ENCODE data around the gene HBP1.
"Not testable (repeated sequence)": the region's sequence is repeated elsewhere in the genome, so short reads cannot be mapped to it uniquely, and the experiment has no call there.

The HBP1 gene, protein sequence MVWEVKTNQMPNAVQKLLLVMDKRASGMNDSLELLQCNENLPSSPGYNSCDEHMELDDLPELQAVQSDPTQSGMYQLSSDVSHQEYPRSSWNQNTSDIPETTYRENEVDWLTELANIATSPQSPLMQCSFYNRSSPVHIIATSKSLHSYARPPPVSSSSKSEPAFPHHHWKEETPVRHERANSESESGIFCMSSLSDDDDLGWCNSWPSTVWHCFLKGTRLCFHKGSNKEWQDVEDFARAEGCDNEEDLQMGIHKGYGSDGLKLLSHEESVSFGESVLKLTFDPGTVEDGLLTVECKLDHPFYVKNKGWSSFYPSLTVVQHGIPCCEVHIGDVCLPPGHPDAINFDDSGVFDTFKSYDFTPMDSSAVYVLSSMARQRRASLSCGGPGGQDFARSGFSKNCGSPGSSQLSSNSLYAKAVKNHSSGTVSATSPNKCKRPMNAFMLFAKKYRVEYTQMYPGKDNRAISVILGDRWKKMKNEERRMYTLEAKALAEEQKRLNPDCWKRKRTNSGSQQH

GRCh38 chr7:107168233-107169119, at the start of gene HBP1:
Gene HBP1 (plus strand): TSS chr7:107169003. CDS start chr7:107179894, 10,891 bp downstream.
- Mint-ChIP-seq H3K27ac (peak within 1 kb of the TSS; percentile 99 to 100), H3K27me3 (no peaks in the 10 kb centered on the region), H3K9me3 (no peaks in the 10 kb centered on the region), H3K4me1 (peaks cover 21% of the 10 kb centered on the region), H3K4me3 (peak within 1 kb of the TSS; percentile 91 to 94)
- peak; percentile 97 to 99 for DNase-seq
- ATAC-seq = peak; percentile 89

GRCh38 chr7:107119376-107120105, 49.3 kb upstream of the HBP1 start:
- no peak for DNase-seq
- H3K4me3 Mint-ChIP-seq = no peak overlapping the region
- ATAC-seq = no peak
- H3K9me3 Mint-ChIP-seq = no peaks in the 10 kb centered on the region
- H3K27ac Mint-ChIP-seq = no peak overlapping the region
- H3K4me1 Mint-ChIP-seq = peaks cover 11% of the 10 kb centered on the region
- no peaks in the 10 kb centered on the region for H3K27me3 Mint-ChIP-seq

DNA sequence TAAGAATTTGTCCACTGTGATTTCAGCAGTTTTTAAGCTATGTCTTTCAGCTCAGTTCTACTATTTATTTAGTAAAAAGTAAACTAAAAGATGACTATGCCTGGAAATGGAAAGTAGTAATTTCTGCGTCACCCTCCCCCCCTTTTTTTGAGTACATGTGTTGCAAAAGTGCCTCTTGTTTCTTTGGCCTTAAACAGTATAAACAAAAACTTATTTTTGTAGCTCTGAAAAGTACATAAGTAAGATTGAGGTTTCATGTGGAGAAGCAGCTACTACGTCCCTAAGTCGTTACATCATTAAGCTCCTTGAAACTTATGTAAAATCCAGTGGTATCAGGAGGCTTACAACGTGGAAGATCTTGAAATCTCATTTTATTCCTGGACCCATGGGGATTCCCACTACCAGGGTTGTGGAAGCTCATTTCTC, 46.3 kb upstream of the HBP1 start:
- Mint-ChIP-seq H3K4me1 (peaks cover 33% of the 10 kb centered on the region), H3K9me3 (no peaks in the 10 kb centered on the region), H3K4me3 (no peak overlapping the region), H3K27ac (no peak overlapping the region), H3K27me3 (no peaks in the 10 kb centered on the region)
- ATAC-seq (no peak), DNase-seq (no peak)

DNA sequence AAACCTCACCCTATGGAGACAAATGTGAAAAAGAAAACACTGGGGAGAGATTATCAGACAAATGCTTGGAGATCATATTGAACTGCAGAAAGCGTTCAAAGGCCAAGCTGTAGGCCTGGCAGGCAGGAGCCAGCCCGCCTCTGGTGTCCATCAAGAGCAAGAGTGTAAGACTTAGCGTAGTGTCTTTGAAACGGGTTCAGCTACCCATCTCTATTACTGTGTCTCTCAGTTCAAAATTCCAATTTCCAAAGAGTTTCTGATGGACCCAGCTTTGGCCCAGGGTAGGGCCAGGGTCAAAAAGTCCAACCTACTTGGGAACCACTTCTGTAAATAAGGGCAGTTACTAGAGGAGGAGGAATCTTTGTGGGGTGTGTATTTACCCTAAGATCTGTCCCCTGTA, 45.4 kb upstream of the HBP1 start:
- DNase-seq = no peak
- Mint-ChIP-seq H3K4me1 (peaks cover 31% of the 10 kb centered on the region), H3K27ac (no peak overlapping the region), H3K9me3 (no peaks in the 10 kb centered on the region), H3K27me3 (no peaks in the 10 kb centered on the region), H3K4me3 (no peak overlapping the region)
- no peak for ATAC-seq

GRCh38 chr7:107125475-107125874, 43.3 kb upstream of the HBP1 start:
- Mint-ChIP-seq H3K4me3 (peak overlapping the region; percentile 74 to 82), H3K27me3 (no peaks in the 10 kb centered on the region), H3K27ac (peak overlapping the region; percentile 21 to 94), H3K9me3 (no peaks in the 10 kb centered on the region), H3K4me1 (peaks cover 22% of the 10 kb centered on the region)
- no peak for ATAC-seq
- DNase-seq = no peak

DNA sequence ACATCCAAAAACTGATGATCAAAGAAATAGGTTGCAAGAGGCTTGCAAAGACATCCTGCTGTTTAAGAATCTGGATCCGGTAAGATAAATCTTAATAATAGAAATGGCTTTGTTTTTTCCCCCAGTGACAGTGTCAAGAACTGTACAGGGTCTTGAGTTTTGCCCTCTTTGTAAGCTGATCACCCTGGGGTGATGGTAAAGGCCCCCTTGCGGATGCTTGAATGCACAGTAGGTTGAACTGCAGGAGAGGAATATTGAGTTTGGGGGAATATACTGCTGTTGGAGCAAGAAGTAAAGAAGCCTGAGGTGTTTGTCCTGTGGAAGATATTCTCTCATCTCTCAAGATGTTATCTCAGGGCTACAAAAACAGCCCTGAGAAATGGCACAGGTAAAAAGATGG, 40.6 kb upstream of the HBP1 start:
- no peak overlapping the region for H3K27ac Mint-ChIP-seq
- no peak overlapping the region for H3K4me3 Mint-ChIP-seq
- H3K27me3 Mint-ChIP-seq = no peaks in the 10 kb centered on the region
- peaks cover 22% of the 10 kb centered on the region for H3K4me1 Mint-ChIP-seq
- H3K9me3 Mint-ChIP-seq = no peaks in the 10 kb centered on the region
- no peak for DNase-seq
- ATAC-seq = no peak

DNA sequence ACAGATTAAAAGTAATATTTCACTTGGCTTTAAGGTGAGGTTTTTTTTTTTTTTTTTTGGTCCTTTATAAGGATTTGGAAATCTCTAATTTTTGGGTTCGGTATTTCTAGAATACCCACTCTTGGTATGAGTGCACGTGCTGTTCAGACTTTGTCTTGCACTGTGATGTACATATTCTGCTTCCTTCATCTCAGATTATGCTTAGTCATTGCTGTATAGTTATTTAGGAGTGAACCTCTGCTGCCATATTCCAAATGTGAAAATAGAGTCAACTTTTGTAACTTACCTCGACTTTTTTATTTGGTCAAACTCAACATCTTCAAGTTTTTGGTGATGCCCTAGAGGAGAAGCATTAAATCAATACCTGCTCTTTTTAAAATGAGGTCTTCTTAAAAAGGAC, 40.1 kb upstream of the HBP1 start:
- no peak overlapping the region for H3K4me3 Mint-ChIP-seq
- DNase-seq = no peak
- peaks cover 22% of the 10 kb centered on the region for H3K4me1 Mint-ChIP-seq
- H3K9me3 Mint-ChIP-seq = no peaks in the 10 kb centered on the region
- H3K27me3 Mint-ChIP-seq = no peaks in the 10 kb centered on the region
- ATAC-seq = no peak
- H3K27ac Mint-ChIP-seq = no peak overlapping the region

GRCh38 chr7:107130487-107131220, 38.1 kb upstream of the HBP1 start:
- no peak for ATAC-seq
- no peak for DNase-seq
- Mint-ChIP-seq H3K4me1 (peaks cover 16% of the 10 kb centered on the region), H3K27ac (no peak overlapping the region), H3K27me3 (no peaks in the 10 kb centered on the region), H3K4me3 (no peak overlapping the region), H3K9me3 (no peaks in the 10 kb centered on the region)

DNA sequence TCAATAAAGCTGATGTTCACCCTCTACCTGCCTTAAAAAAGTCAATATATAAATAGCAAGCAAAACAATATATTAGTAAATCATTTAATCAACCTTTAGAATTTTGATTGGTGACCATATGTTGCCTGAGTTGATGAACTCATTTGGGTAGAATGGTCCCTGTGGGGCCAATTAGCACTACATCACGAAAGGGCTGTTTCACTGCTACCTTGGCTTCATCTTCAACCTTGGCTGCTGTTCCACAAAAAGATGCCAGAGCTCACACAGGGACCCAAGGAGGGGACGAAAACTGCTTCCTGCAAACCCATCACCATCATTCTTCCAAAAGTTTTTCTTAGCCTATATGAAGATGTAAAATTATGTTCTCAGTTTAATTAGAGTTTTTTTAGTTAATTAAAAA, 35.4 kb upstream of the HBP1 start:
- DNase-seq = no peak

GRCh38 chr7:107138696-107139420, 29.9 kb upstream of the HBP1 start:
- no peak overlapping the region for H3K4me3 Mint-ChIP-seq
- no peak overlapping the region for H3K27ac Mint-ChIP-seq
- no peaks in the 10 kb centered on the region for H3K27me3 Mint-ChIP-seq
- H3K4me1 Mint-ChIP-seq = no peaks in the 10 kb centered on the region
- no peaks in the 10 kb centered on the region for H3K9me3 Mint-ChIP-seq
- DNase-seq = no peak
- ATAC-seq = no peak

More for the DNA sequence above, 35.4 kb upstream of the HBP1 start:
- ATAC-seq = no peak
- Mint-ChIP-seq H3K9me3 (no peaks in the 10 kb centered on the region), H3K27ac (no peak overlapping the region), H3K27me3 (no peaks in the 10 kb centered on the region), H3K4me3 (no peak overlapping the region), H3K4me1 (no peaks in the 10 kb centered on the region)

DNA sequence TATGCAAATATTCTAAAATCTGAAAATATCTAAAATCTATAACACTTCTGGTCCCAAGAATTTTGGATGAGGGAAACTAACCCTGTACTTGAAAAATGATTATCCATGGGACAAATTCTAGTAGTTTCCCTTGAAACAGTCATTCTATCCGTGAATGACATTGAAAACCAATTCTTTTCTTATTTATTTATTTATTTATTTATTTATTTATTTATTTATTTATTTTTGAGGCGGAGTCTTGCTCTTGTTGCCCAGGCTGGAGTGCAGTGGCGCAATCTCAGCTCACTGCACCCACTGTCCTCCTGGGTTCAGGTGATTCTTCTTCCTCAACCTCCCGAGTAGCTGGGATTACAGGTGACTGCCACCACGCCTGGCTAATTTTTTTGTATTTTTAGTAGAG, 24.9 kb upstream of the HBP1 start:
- H3K27ac Mint-ChIP-seq, DNase-seq, H3K4me3 Mint-ChIP-seq, H3K27me3 Mint-ChIP-seq, ATAC-seq, H3K9me3 Mint-ChIP-seq, H3K4me1 Mint-ChIP-seq: not testable (repeated sequence)

GRCh38 chr7:107145067-107145838, 23.6 kb upstream of the HBP1 start:
- Mint-ChIP-seq H3K27ac (no peak overlapping the region), H3K27me3 (no peaks in the 10 kb centered on the region), H3K4me3 (no peak overlapping the region), H3K4me1 (no peaks in the 10 kb centered on the region), H3K9me3 (no peaks in the 10 kb centered on the region)
- DNase-seq (no peak), ATAC-seq (no peak)

DNA sequence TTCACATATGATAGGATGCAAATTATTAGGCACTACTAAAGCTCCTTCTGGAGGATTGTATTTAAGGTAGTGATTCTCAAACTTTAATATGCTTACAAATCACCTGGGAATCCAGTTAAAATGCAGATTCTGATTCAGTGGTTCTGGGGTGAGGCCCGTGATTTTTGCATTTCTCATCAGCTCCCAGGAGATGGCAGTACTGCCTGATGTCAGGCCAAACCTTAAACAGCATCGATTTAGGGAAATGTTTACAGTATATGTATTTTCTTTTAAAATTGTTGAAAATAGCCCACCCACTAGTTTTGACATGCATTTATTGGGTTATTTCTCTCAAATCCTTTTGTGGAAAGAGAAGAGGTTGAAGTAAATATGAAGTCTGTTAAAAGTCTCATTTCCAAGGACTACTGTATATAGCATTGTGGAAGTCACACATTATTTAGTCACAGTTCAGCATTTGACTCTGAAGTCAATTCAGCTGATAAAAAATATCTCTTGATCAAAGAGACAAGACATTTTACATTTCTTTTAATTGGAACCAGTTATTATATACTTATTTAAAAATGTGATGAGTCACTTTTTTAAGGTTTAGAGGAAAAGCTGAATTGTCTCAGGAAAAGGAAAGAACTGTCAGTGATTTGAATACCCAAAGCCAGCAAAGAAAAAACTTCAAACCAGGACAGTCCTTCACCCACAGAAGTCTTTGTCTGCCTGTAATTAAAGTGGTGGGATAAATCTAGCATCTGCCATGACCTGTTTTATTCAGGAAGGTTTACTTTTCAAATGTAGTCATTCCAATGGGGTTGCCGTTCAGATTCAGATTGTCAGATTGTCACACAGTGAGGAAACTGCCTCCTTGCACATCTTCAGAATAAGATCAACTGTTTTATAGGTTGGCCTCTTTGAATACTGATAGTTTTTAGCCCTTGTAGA, 21.1 kb upstream of the HBP1 start:
- Mint-ChIP-seq H3K4me3 (no peak overlapping the region), H3K4me1 (no peaks in the 10 kb centered on the region), H3K27ac (no peak overlapping the region), H3K9me3 (no peaks in the 10 kb centered on the region), H3K27me3 (no peaks in the 10 kb centered on the region)
- ATAC-seq (peak; percentile 78), DNase-seq (peak; percentile 17 to 27)

Measured in stimulated activated naive CD8-positive, alpha-beta T cell treated with anti-CD3 and anti-CD28 coated beads, Interleukin-15, amount 100 ng/mL, for 72 hours (primary cell).